Measurements from ENCODE around the gene CEP104. TPM values are rescaled to one million over a fixed set of nuclear protein-coding genes. Genes with fewer than 3 reads are reported as not detected.

The CEP104 gene
- total and polyA plus RNA-seq, 9 of the 15 experiments (the other 6 are each of a cell fraction or from before 2014, with no cell fraction given) = 11.2 to 63.4 (median 42.6) TPM

DNA sequence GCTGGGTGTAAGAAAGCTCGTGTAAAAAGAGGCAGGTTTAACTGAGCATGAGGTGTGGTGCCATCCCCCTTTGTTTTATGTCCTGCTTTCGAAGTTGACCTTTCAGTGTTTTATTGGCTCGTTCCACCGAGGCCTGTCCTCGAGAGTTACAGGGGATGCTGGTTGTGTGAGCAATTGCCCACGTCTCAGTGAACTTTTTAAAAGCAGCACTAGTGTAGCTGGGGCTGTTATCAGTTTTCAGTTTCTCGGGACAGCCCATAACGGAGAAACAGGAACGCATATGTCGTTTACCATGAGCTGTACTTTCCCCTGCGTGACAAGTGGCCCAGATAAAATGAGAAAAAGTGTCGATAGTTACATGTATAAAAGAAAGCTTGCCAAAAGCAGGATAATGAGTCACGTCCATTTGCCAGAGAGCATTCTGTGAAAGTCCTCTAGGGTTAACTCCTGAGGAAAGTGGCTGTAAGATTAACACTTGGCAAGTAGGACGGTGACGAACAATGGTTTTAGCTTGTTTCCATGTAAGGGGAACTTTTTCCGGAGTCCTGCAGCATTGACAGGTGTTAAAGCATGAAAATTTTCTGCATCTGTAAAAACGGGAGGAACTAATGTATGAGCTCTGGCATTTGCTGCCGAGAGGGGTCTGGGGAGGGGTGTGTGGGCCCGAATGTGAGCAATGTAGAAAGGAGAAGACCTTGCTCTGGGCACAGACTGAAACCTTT is 52.9 kb downstream of the CEP104 start (continued):
- TF ChIP-seq, protein P1, sequence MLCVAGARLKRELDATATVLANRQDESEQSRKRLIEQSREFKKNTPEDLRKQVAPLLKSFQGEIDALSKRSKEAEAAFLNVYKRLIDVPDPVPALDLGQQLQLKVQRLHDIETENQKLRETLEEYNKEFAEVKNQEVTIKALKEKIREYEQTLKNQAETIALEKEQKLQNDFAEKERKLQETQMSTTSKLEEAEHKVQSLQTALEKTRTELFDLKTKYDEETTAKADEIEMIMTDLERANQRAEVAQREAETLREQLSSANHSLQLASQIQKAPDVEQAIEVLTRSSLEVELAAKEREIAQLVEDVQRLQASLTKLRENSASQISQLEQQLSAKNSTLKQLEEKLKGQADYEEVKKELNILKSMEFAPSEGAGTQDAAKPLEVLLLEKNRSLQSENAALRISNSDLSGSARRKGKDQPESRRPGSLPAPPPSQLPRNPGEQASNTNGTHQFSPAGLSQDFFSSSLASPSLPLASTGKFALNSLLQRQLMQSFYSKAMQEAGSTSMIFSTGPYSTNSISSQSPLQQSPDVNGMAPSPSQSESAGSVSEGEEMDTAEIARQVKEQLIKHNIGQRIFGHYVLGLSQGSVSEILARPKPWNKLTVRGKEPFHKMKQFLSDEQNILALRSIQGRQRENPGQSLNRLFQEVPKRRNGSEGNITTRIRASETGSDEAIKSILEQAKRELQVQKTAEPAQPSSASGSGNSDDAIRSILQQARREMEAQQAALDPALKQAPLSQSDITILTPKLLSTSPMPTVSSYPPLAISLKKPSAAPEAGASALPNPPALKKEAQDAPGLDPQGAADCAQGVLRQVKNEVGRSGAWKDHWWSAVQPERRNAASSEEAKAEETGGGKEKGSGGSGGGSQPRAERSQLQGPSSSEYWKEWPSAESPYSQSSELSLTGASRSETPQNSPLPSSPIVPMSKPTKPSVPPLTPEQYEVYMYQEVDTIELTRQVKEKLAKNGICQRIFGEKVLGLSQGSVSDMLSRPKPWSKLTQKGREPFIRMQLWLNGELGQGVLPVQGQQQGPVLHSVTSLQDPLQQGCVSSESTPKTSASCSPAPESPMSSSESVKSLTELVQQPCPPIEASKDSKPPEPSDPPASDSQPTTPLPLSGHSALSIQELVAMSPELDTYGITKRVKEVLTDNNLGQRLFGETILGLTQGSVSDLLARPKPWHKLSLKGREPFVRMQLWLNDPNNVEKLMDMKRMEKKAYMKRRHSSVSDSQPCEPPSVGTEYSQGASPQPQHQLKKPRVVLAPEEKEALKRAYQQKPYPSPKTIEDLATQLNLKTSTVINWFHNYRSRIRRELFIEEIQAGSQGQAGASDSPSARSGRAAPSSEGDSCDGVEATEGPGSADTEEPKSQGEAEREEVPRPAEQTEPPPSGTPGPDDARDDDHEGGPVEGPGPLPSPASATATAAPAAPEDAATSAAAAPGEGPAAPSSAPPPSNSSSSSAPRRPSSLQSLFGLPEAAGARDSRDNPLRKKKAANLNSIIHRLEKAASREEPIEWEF (CRISPR knock-in tag; IDR thresholded peaks at IDR 0.05) = peak; percentile 57; the same call in 1 of the 2 replicates
- TF ChIP-seq MECOM (CRISPR knock-in tag; IDR thresholded peaks at IDR 0.05) = peak; percentile 61
- TF ChIP-seq ZBTB1 (CRISPR knock-in tag; IDR thresholded peaks at IDR 0.05; ENCODE audit: borderline replicate concordance, low read depth) = no peak
- TF ChIP-seq NFYB (IDR thresholded peaks at IDR 0.05; ENCODE audit: extremely low read depth, insufficient read length) = no peak
- no peak for TF ChIP-seq IRF2 (CRISPR knock-in tag; IDR thresholded peaks at IDR 0.05)
- TF ChIP-seq, protein P2, sequence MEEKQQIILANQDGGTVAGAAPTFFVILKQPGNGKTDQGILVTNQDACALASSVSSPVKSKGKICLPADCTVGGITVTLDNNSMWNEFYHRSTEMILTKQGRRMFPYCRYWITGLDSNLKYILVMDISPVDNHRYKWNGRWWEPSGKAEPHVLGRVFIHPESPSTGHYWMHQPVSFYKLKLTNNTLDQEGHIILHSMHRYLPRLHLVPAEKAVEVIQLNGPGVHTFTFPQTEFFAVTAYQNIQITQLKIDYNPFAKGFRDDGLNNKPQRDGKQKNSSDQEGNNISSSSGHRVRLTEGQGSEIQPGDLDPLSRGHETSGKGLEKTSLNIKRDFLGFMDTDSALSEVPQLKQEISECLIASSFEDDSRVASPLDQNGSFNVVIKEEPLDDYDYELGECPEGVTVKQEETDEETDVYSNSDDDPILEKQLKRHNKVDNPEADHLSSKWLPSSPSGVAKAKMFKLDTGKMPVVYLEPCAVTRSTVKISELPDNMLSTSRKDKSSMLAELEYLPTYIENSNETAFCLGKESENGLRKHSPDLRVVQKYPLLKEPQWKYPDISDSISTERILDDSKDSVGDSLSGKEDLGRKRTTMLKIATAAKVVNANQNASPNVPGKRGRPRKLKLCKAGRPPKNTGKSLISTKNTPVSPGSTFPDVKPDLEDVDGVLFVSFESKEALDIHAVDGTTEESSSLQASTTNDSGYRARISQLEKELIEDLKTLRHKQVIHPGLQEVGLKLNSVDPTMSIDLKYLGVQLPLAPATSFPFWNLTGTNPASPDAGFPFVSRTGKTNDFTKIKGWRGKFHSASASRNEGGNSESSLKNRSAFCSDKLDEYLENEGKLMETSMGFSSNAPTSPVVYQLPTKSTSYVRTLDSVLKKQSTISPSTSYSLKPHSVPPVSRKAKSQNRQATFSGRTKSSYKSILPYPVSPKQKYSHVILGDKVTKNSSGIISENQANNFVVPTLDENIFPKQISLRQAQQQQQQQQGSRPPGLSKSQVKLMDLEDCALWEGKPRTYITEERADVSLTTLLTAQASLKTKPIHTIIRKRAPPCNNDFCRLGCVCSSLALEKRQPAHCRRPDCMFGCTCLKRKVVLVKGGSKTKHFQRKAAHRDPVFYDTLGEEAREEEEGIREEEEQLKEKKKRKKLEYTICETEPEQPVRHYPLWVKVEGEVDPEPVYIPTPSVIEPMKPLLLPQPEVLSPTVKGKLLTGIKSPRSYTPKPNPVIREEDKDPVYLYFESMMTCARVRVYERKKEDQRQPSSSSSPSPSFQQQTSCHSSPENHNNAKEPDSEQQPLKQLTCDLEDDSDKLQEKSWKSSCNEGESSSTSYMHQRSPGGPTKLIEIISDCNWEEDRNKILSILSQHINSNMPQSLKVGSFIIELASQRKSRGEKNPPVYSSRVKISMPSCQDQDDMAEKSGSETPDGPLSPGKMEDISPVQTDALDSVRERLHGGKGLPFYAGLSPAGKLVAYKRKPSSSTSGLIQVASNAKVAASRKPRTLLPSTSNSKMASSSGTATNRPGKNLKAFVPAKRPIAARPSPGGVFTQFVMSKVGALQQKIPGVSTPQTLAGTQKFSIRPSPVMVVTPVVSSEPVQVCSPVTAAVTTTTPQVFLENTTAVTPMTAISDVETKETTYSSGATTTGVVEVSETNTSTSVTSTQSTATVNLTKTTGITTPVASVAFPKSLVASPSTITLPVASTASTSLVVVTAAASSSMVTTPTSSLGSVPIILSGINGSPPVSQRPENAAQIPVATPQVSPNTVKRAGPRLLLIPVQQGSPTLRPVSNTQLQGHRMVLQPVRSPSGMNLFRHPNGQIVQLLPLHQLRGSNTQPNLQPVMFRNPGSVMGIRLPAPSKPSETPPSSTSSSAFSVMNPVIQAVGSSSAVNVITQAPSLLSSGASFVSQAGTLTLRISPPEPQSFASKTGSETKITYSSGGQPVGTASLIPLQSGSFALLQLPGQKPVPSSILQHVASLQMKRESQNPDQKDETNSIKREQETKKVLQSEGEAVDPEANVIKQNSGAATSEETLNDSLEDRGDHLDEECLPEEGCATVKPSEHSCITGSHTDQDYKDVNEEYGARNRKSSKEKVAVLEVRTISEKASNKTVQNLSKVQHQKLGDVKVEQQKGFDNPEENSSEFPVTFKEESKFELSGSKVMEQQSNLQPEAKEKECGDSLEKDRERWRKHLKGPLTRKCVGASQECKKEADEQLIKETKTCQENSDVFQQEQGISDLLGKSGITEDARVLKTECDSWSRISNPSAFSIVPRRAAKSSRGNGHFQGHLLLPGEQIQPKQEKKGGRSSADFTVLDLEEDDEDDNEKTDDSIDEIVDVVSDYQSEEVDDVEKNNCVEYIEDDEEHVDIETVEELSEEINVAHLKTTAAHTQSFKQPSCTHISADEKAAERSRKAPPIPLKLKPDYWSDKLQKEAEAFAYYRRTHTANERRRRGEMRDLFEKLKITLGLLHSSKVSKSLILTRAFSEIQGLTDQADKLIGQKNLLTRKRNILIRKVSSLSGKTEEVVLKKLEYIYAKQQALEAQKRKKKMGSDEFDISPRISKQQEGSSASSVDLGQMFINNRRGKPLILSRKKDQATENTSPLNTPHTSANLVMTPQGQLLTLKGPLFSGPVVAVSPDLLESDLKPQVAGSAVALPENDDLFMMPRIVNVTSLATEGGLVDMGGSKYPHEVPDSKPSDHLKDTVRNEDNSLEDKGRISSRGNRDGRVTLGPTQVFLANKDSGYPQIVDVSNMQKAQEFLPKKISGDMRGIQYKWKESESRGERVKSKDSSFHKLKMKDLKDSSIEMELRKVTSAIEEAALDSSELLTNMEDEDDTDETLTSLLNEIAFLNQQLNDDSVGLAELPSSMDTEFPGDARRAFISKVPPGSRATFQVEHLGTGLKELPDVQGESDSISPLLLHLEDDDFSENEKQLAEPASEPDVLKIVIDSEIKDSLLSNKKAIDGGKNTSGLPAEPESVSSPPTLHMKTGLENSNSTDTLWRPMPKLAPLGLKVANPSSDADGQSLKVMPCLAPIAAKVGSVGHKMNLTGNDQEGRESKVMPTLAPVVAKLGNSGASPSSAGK (IDR thresholded peaks at IDR 0.05) = peak; percentile 86
- TF ChIP-seq TAL1 (IDR thresholded peaks at IDR 0.05) = no peak
- peak; percentile 37; the same call in 1 of the 2 replicates for TF ChIP-seq ZFX (CRISPR knock-in tag; IDR thresholded peaks at IDR 0.05)
- TF ChIP-seq ZNF175 (CRISPR knock-in tag; IDR thresholded peaks at IDR 0.05; ENCODE audit: low read depth) = peak; percentile 79; the same call in 1 of the 2 replicates
- no peak for TF ChIP-seq U2AF1 (optimal IDR thresholded peaks at IDR 0.05; ENCODE audit: low read depth, low read length)
